ENCODE measurements around the gene SLC38A1.

SLC38A1 gene

GRCh38 chr12:46268583-46269428 is at the start of gene SLC38A1:
SLC38A1 (minus strand) TSS chr12:46269043; CDS start chr12:46239800, 29,243 bp downstream.
- H3K4me3 ChIP-seq (ENCODE audit: control insufficient read depth, low read depth, low read length) = peak within 1 kb of the TSS; percentile 81
- DNase-seq (ENCODE audit: low read depth) = peak; percentile 27
- no peak for TF ChIP-seq CTCF (IDR thresholded peaks at IDR 0.05; ENCODE audit: control insufficient read depth, insufficient read depth, low read depth, low read length, missing control alignments)

- DNase-seq (ENCODE audit: low read depth) = no peak
- no peak overlapping the region for H3K4me3 ChIP-seq (ENCODE audit: control insufficient read depth, low read depth, low read length)
- no peak for TF ChIP-seq CTCF (IDR thresholded peaks at IDR 0.05; ENCODE audit: control insufficient read depth, insufficient read depth, low read depth, low read length, missing control alignments)
Observed at GRCh38 chr12:46318037-46318436, 49.2 kb upstream of the SLC38A1 start.

DNA sequence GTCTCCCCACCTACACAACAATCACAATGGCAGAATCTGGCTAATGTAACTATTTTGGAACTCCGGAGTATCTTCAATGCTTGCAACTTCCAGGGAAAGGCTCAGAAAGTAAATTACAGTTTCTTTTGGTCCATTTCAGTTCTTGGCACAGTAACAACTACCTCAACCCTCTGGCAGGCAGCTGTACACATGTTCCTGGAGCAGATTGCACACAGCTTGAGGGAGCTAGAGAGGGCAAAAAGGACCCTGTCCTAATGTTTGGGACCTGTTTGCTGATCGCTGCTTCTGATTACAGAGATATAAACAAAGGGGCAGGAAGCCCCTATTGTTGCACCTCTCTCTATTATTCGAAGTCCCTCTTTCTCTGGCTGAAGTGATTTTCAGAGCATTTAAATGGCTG is 35.2 kb upstream of the SLC38A1 start:
- H3K4me3 ChIP-seq (ENCODE audit: control insufficient read depth, low read depth, low read length) = no peak overlapping the region
- no peak for TF ChIP-seq CTCF (IDR thresholded peaks at IDR 0.05; ENCODE audit: control insufficient read depth, insufficient read depth, low read depth, low read length, missing control alignments)
- no peak for DNase-seq (ENCODE audit: low read depth)

DNA sequence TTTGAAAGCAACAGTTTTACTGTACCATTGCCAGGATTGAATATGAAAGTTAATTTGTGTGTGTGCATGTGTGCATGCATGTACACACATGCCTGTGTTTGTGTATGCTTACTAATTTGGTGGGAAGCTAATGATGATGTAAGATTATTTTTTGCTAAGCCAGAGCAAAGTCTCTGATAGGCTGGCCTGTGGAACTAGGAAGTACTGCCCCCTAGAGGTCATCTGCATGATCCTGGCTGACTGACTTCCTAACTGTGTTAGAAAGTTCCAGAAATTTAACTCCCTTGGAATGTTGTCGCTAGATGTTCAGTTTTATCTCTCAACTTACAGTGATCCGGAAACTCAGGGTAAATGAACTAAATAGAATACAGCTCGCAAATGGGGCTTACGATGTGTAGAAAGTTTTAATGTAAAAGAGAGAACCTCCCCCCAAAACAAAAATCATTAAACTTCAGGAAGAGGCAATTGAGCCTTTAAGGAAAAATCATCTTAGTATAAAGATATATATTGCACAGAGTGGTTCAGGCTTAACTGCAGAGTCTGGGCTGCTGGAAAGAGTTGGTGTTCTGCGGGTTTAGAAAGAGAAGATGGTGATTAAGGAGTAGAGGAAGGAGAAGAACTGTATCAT is 34.3 kb upstream of the SLC38A1 start:
- no peak overlapping the region for H3K4me3 ChIP-seq (ENCODE audit: control insufficient read depth, low read depth, low read length)
- TF ChIP-seq CTCF (IDR thresholded peaks at IDR 0.05; ENCODE audit: control insufficient read depth, insufficient read depth, low read depth, low read length, missing control alignments) = peak; percentile 55
- no peak for DNase-seq (ENCODE audit: low read depth)

DNA sequence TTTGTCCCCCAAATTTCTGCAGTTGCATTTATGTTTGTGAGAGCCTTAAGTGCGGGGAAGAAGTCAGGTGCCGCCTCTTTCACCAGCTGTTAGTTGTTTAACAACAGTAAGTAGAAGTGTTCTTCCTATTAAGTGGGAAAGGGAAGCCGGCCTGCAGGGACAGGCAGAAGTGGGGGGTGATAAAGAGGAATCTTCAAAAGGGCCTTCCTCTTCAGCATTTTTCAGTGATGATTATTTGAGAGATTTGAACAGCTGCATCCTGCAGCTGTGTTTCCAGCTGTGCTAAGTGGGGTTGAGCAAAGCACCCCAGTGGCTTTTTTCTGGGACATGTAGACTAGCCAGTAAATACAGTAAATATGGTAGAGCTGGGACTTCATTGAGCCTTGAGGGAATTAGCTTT is 32.1 kb upstream of the SLC38A1 start:
- no peak for TF ChIP-seq CTCF (IDR thresholded peaks at IDR 0.05; ENCODE audit: control insufficient read depth, insufficient read depth, low read depth, low read length, missing control alignments)
- DNase-seq (ENCODE audit: low read depth) = no peak
- no peak overlapping the region for H3K4me3 ChIP-seq (ENCODE audit: control insufficient read depth, low read depth, low read length)

- no peak overlapping the region for H3K4me3 ChIP-seq (ENCODE audit: control insufficient read depth, low read depth, low read length)
- no peak for TF ChIP-seq CTCF (IDR thresholded peaks at IDR 0.05; ENCODE audit: control insufficient read depth, insufficient read depth, low read depth, low read length, missing control alignments)
- DNase-seq (ENCODE audit: low read depth) = no peak
Observed at GRCh38 chr12:46299851-46300250, 31.0 kb upstream of the SLC38A1 start.
